ENCODE data around the gene NOP9.
"Not testable (repeated sequence)": the region's sequence is repeated elsewhere in the genome, so short reads cannot be mapped to it uniquely, and the experiment has no call there.

Gene NOP9

GRCh38 chr14:24353559-24354481, 54.2 kb downstream of the NOP9 start:
- DNase-seq (ENCODE audit: low spot score): no peak

- DNase-seq (ENCODE audit: low spot score): not testable (repeated sequence)
These were observed 54.8 kb downstream of the NOP9 start for GRCh38 chr14:24354482-24354825.

- no peak for DNase-seq (ENCODE audit: low spot score)
These were observed 55.4 kb downstream of the NOP9 start for GRCh38 chr14:24355009-24355408.

GRCh38 chr14:24356208-24356607, 56.6 kb downstream of the NOP9 start:
- no peak for DNase-seq (ENCODE audit: low spot score)

Data from hepatic stellate cell (primary cell).